Uterus (tissue), 4 donors: ENCODE measurements around the gene ENO2. TPM values are rescaled to one million over a fixed set of nuclear protein-coding genes. Genes with fewer than 3 reads are reported as not detected.

ENCODE experiments used
- DNase-seq, 2 donors: peaks; one replicate each; pipeline ENCODE4 v3.0.0-alpha.2; 2019 to 2020
- H3K27ac ChIP-seq, 2 donors: fragments of 200-600 bp; sonication (generic); 1 replicate in 1 of 2; 2 replicates in 1 of 2; pipeline ENCODE4 v1.5.1; 2016 to 2018
- H3K27me3 ChIP-seq, 2 donors: fragments of 200-600 bp; sonication (generic); one replicate each; pipeline ENCODE4 v1.5.1; 2018 to 2019; ENCODE audit warnings: control low read depth in 1 of 2
- H3K36me3 ChIP-seq, 2 donors: fragments of 200-600 bp; sonication (generic); one replicate each; pipeline ENCODE4 v1.5.1; 2019; ENCODE audit warnings: control low read depth in 1 of 2
- H3K4me1 ChIP-seq, 2 donors: fragments of 200-600 bp; sonication (generic); one replicate each; pipeline ENCODE4 v1.5.1; 2018 to 2019; ENCODE audit warnings: control low read depth in 1 of 2
- H3K4me3 ChIP-seq, 2 donors: fragments of 200-600 bp; sonication (generic); 1 replicate in 1 of 2; 2 replicates in 1 of 2; pipeline ENCODE4 v1.5.1; 2018 to 2019; ENCODE audit warnings: mild to moderate bottlenecking in 1 of 2
- H3K9me3 ChIP-seq, 2 donors: fragments of 200-600 bp; sonication (generic); one replicate each; pipeline ENCODE4 v1.5.1; 2019; ENCODE audit warnings: control low read depth in 1 of 2
- CTCF ChIP-seq, 4 experiments: fragments of 200-600 bp in 2 of 4; fragments of 450-650 bp in 2 of 4; sonication (generic) in 2 of 4; IDR thresholded peaks; one replicate each; pipeline ENCODE4 v1.5.1; 2016 to 2019; ENCODE audit warnings: antibody characterized with exemption in 4 of 4, mild to moderate bottlenecking in 2 of 4, moderate library complexity in 1 of 4
- POLR2A ChIP-seq, 2 donors: fragments of 450-650 bp; IDR thresholded peaks; one replicate each; pipeline ENCODE4 v1.6.1; 2016; ENCODE audit warnings: antibody characterized with exemption in 2 of 2, mild to moderate bottlenecking in 1 of 2, moderate library complexity in 1 of 2
- intact Hi-C: fragments of 100-400 bp; cut with DNase I; formaldehyde crosslinking; loops from one replicate; pipeline ENCODE4 v1.15.1; 2023; ENCODE audit warnings: low total_unique reads
- total RNA-seq, 4 donors: library from RNA; depleted of rRNA in 3 of 4; stranded (reverse); fragments of >200 nt in 3 of 4; gene quantifications; one replicate each; pipeline versions ENCODE4 v1.1.0 to v1.2.4, GENCODE V29; 2014 to 2023
- donor health status: DM: yes; HTN: yes; CAD: no.

The ENO2 gene
- total RNA-seq, 4 donors from 2014 or later = 9.7 to 84.7 (median 24.4) TPM

GRCh38 chr12:6957741-6958608 is 43.6 kb downstream of the ENO2 start:
- Histone ChIP-seq H3K27ac (no peak overlapping the region), H3K9me3 (no peaks in the 10 kb centered on the region), H3K36me3 (no peaks in the 10 kb centered on the region), H3K4me3 (no peak overlapping the region), H3K27me3 (no peaks in the 10 kb centered on the region), H3K4me1 (peaks cover 0 to 3% of the 10 kb centered on the region in 2 donors)
- intact Hi-C loops = no loop called here
- DNase-seq = no peak
- no peak for TF ChIP-seq POLR2A (IDR thresholded peaks at IDR 0.05)
- no peak for TF ChIP-seq CTCF (IDR thresholded peaks at IDR 0.05)

DNA sequence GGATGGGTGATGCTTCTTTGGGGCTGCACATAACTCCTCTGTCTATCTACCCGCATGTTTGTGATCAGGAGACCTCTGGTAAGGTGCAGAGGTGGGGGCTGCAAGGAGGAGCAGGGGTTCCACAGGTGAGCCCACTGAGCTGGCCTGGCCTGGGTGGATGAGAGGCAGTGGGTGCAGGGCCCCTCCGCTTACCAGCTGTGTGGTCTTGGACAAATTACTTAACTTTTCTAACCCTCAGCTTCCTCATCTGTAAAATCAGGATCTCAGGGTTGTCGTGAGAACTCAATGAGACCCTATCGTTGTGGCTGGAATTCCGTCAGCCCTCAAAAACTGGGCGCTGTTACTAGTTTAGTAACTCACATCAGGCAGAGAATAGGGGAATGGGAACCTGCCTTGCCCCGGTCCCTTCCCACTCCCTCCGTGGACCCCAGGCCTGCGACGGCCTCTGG is 44.3 kb downstream of the ENO2 start:
- TF ChIP-seq POLR2A (IDR thresholded peaks at IDR 0.05) = no peak
- no peak for TF ChIP-seq CTCF (IDR thresholded peaks at IDR 0.05)
- Histone ChIP-seq H3K27me3 (no peaks in the 10 kb centered on the region), H3K27ac (no peak overlapping the region), H3K9me3 (no peaks in the 10 kb centered on the region), H3K36me3 (no peaks in the 10 kb centered on the region), H3K4me1 (peaks cover 0 to 3% of the 10 kb centered on the region in 2 donors), H3K4me3 (no peak overlapping the region)
- DNase-seq = no peak
- intact Hi-C loops = no loop called here

GRCh38 chr12:6959058-6959804 is 44.9 kb downstream of the ENO2 start:
- H3K4me1 ChIP-seq = peaks cover 0 to 3% of the 10 kb centered on the region in 2 donors
- no peak for TF ChIP-seq CTCF (IDR thresholded peaks at IDR 0.05)
- TF ChIP-seq POLR2A (IDR thresholded peaks at IDR 0.05) = no peak
- no peak overlapping the region for H3K4me3 ChIP-seq
- DNase-seq = no peak
- H3K36me3 ChIP-seq = no peaks in the 10 kb centered on the region
- no peaks in the 10 kb centered on the region for H3K9me3 ChIP-seq
- H3K27ac ChIP-seq = no peak overlapping the region
- no peaks in the 10 kb centered on the region for H3K27me3 ChIP-seq
- intact Hi-C loops = no loop called here

DNA sequence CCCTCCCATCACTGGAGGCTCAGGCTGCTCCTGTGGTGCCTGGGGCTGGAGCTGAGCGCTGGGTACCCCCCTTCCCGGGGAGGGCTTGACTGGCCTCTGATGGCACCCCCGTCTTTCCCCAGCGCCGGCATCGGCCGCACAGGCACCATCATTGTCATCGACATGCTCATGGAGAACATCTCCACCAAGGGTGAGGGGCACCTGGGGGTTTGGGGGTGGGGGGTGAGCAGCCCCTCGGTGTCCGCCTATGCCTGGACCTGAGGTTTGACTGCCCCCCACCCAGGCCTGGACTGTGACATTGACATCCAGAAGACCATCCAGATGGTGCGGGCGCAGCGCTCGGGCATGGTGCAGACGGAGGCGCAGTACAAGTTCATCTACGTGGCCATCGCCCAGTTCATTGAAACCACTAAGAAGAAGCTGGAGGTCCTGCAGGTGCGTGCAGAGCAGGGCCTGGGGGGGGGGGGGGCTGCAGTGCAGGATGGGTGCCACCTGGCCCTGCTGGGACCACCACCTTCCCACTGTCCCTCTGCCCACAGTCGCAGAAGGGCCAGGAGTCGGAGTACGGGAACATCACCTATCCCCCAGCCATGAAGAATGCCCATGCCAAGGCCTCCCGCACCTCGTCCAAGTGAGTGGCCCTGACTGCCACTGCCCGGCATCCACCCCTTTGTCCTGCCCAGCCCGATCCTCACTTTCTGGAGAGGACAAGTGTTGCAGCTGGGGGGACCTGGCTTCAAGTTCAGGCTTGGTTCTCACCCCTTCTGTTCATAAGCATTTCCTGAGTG is 45.6 kb downstream of the ENO2 start:
- Histone ChIP-seq H3K36me3 (no peaks in the 10 kb centered on the region), H3K27ac (no peak overlapping the region), H3K9me3 (no peaks in the 10 kb centered on the region), H3K27me3 (no peaks in the 10 kb centered on the region), H3K4me3 (no peak overlapping the region), H3K4me1 (peaks cover 3% of the 10 kb centered on the region in 2 donors)
- no peak for TF ChIP-seq POLR2A (IDR thresholded peaks at IDR 0.05)
- no peak for TF ChIP-seq CTCF (IDR thresholded peaks at IDR 0.05)
- intact Hi-C loops = no loop called here
- no peak for DNase-seq
